Measurements from ENCODE around the gene CD22. TPM values are rescaled to one million over a fixed set of nuclear protein-coding genes. Genes with fewer than 3 reads are reported as not detected.

The CD22 gene
- polyA plus RNA-seq, 1 donor from 2014 or later = not detected

- Histone ChIP-seq H2AFZ (ENCODE audit: low read depth, low read length) (no peak overlapping the region), H3K9ac (ENCODE audit: low read length) (no peak overlapping the region), H3K27me3 (ENCODE audit: insufficient read depth, low read depth, low read length) (no peaks in the 10 kb centered on the region), H3K27ac (ENCODE audit: low read length) (no peak overlapping the region), H3K4me2 (ENCODE audit: low read length) (no peak overlapping the region), H3K4me3 (ENCODE audit: low read length) (no peak overlapping the region), H3K79me2 (replicated peaks; ENCODE audit: insufficient read depth, low read length) (no peaks in the 10 kb centered on the region), H3K9me2 (ENCODE audit: insufficient read depth, low read length) (no peaks in the 10 kb centered on the region), H3K9me3 (ENCODE audit: low read length) (no peaks in the 10 kb centered on the region), H3K36me3 (ENCODE audit: insufficient read depth, low read length) (no peaks in the 10 kb centered on the region), H4K20me1 (ENCODE audit: insufficient read depth) (no peaks in the 10 kb centered on the region), H3F3A (ENCODE audit: insufficient read depth, low read length, poor library complexity, severe bottlenecking) (no peaks in the 10 kb centered on the region)
- TF ChIP-seq MXI1 (conservative IDR thresholded peaks at IDR 0.05; ENCODE audit: poor library complexity, severe bottlenecking) (no peak), POLR2AphosphoS5 (IDR thresholded peaks at IDR 0.05) (no peak), EZH2 (IDR thresholded peaks at IDR 0.05; ENCODE audit: borderline replicate concordance, insufficient read depth, low read length, poor library complexity, severe bottlenecking) (no peak), REST (IDR thresholded peaks at IDR 0.05; ENCODE audit: borderline replicate concordance) (no peak), RAD21 (conservative IDR thresholded peaks at IDR 0.05) (no peak), SMC3 (conservative IDR thresholded peaks at IDR 0.05; ENCODE audit: poor library complexity) (no peak), EP300 (conservative IDR thresholded peaks at IDR 0.05; ENCODE audit: poor library complexity, severe bottlenecking) (no peak), TAF1 (IDR thresholded peaks at IDR 0.05; ENCODE audit: low read depth) (no peak)
- TF ChIP-seq, protein P1, sequence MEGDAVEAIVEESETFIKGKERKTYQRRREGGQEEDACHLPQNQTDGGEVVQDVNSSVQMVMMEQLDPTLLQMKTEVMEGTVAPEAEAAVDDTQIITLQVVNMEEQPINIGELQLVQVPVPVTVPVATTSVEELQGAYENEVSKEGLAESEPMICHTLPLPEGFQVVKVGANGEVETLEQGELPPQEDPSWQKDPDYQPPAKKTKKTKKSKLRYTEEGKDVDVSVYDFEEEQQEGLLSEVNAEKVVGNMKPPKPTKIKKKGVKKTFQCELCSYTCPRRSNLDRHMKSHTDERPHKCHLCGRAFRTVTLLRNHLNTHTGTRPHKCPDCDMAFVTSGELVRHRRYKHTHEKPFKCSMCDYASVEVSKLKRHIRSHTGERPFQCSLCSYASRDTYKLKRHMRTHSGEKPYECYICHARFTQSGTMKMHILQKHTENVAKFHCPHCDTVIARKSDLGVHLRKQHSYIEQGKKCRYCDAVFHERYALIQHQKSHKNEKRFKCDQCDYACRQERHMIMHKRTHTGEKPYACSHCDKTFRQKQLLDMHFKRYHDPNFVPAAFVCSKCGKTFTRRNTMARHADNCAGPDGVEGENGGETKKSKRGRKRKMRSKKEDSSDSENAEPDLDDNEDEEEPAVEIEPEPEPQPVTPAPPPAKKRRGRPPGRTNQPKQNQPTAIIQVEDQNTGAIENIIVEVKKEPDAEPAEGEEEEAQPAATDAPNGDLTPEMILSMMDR (IDR thresholded peaks at IDR 0.05; ENCODE audit: poor library complexity, severe bottlenecking) = no peak
These were observed 27.0 kb upstream of the CD22 start for GRCh38 chr19:35301961-35302360.

DNA sequence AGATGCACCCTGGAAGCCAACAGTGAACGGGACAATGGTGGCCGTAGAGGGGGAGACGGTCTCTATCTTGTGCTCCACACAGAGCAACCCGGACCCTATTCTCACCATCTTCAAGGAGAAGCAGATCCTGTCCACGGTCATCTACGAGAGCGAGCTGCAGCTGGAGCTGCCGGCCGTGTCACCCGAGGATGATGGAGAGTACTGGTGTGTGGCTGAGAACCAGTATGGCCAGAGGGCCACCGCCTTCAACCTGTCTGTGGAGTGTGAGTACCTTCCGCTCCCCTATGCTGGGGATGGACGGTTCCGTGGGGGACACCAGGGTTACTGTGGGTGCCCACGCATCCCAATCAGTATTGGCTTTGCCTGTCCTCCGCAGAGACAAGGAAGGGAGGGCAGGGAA, 26.5 kb upstream of the CD22 start:
- Histone ChIP-seq H3K4me2 (ENCODE audit: low read length) (no peak overlapping the region), H3K9me3 (ENCODE audit: low read length) (no peaks in the 10 kb centered on the region), H2AFZ (ENCODE audit: low read depth, low read length) (no peak overlapping the region), H3K9ac (ENCODE audit: low read length) (no peak overlapping the region), H3K27me3 (ENCODE audit: insufficient read depth, low read depth, low read length) (no peaks in the 10 kb centered on the region), H3K4me3 (ENCODE audit: low read length) (no peak overlapping the region), H3K79me2 (replicated peaks; ENCODE audit: insufficient read depth, low read length) (no peaks in the 10 kb centered on the region), H3K27ac (ENCODE audit: low read length) (no peak overlapping the region), H3K9me2 (ENCODE audit: insufficient read depth, low read length) (no peaks in the 10 kb centered on the region), H3K36me3 (ENCODE audit: insufficient read depth, low read length) (no peaks in the 10 kb centered on the region), H3F3A (ENCODE audit: insufficient read depth, low read length, poor library complexity, severe bottlenecking) (no peaks in the 10 kb centered on the region), H4K20me1 (ENCODE audit: insufficient read depth) (no peaks in the 10 kb centered on the region)
- no peak for TF ChIP-seq SMC3 (conservative IDR thresholded peaks at IDR 0.05; ENCODE audit: poor library complexity)

Data from neural cell (in vitro differentiated cells).